NCI-H2196 treated with DMSO at 0.1 percent for 48 hours (cell line): ENCODE results near the gene GLYATL1.
"Not testable (repeated sequence)": the region's sequence is repeated elsewhere in the genome, so short reads cannot be mapped to it uniquely, and the experiment has no call there.

ENCODE experiments used
- DNase-seq: peaks from one replicate; lab custom pipeline; 2025; ENCODE audit not compliant: unreplicated experiment; lab: John Stamatoyannopoulos, UW

The GLYATL1 gene

DNA sequence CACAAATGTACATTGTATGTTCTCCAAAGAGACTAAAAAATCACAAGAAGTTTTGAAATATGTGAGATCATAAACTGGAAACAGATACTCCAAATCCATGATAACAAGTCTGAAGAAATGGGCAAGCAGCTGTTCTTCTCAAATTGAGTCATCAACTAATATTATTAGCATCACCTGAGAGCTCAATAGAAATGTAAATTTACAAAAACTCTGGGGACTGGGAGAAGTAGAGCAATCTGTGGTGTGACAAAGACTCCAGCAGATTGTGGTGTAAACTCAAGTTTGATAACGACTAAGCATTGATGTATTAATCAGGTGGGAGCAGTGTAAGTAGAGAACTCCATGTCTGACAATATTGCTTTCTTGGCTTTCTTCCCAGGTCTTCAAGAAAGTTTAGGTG lies 53.2 kb downstream of the GLYATL1 start:
- DNase-seq: no peak

- no peak for DNase-seq
These were observed 54.9 kb downstream of the GLYATL1 start for GRCh38 chr11:58994171-58994570.

GRCh38 chr11:58998480-58999290 lies 59.4 kb downstream of the GLYATL1 start:
- no peak for DNase-seq

DNA sequence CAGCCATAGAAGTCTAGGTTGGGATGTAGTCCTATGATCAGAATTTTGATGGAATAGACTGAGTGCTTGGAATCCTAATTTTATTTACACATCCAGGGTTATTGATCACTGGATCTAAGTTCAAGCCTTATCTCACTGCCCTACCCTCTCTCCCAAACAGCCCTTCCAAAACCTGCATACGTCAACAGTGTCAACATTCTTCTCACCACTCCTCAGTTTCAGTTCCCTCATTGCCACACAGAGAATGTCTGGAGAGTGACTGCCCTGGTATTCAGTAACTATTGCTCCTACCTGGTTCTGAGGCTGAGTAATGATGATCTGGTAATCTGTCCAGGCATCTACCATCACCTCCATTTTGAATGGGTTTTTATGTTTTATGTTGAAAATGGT lies 60.0 kb downstream of the GLYATL1 start:
- no peak for DNase-seq

GRCh38 chr11:59000003-59000402 lies 60.7 kb downstream of the GLYATL1 start:
- DNase-seq: no peak

- DNase-seq: not testable (repeated sequence)
These were observed 62.7 kb downstream of the GLYATL1 start for GRCh38 chr11:59002006-59002405.
